GM12892 (cell line): ENCODE measurements around the gene SRSF10.

ENCODE experiments used
- POLR2A ChIP-seq: IDR thresholded peaks from 2 replicates; pipeline ENCODE4 v1.6.1; 2011; ENCODE audit warnings: low read depth, low read length, control low read depth
- POLR2AphosphoS5 ChIP-seq: IDR thresholded peaks from 2 replicates; pipeline ENCODE4 v1.6.1; 2011; ENCODE audit warnings: low read depth, low read length, control low read depth

DNA sequence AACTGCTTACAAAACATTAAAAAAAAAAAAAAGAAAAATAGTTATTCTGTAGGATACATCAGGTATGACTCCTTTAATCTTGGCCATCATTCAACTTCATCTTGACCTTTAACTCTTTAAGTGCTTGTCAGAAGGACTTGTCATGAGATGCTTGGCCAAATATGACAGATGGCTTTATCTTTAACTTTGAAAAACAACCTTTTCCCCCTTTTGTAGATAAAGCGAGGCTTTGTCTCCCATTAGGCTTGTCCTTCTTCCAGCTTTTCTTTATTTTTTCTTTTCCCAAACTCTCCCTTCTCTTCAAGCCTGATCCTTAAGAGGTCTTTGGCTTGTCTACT lies 2.3 kb downstream of the SRSF10 start:
- no peak for TF ChIP-seq POLR2AphosphoS5
- no peak for TF ChIP-seq POLR2A
